Testis (tissue), 3 donors: Measurements from ENCODE around the gene PTPMT1. TPM values are rescaled to one million over a fixed set of nuclear protein-coding genes. Genes with fewer than 3 reads are reported as not detected.
A peak's percentile ranks its signal among the peaks of the same experiment; 100 is the strongest.

Source experiments
- DNase-seq: peaks from one replicate; pipeline ENCODE4 v3.0.0-alpha.2; 2019
- H3K27ac ChIP-seq, 2 donors: fragments of 200-600 bp; sonication (generic); one replicate each; pipeline ENCODE4 v1.5.1; 2019
- H3K27me3 ChIP-seq: fragments of 200-600 bp; sonication (generic); one replicate; pipeline ENCODE4 v1.5.1; 2019
- H3K36me3 ChIP-seq: fragments of 200-600 bp; sonication (generic); one replicate; pipeline ENCODE4 v1.5.1; 2017; ENCODE audit warnings: low read depth; ENCODE audit errors: missing control alignments
- H3K4me1 ChIP-seq: fragments of 200-600 bp; sonication (generic); one replicate; pipeline ENCODE4 v1.5.1; 2019
- H3K4me3 ChIP-seq, 2 donors: fragments of 200-600 bp; sonication (generic); one replicate each; pipeline ENCODE4 v1.5.1; 2017 to 2019
- H3K9me3 ChIP-seq: fragments of 200-600 bp; sonication (generic); one replicate; pipeline ENCODE4 v1.5.1; 2017
- CTCF ChIP-seq, 3 experiments: fragments of 450-650 bp in 2 of 3; fragments of 200-600 bp in 1 of 3; sonication (generic) in 1 of 3; IDR thresholded peaks; one replicate each; pipeline ENCODE4 v1.5.1; 2016 to 2019; ENCODE audit warnings: antibody characterized with exemption in 3 of 3, mild to moderate bottlenecking in 2 of 3, moderate library complexity in 1 of 3
- POLR2A ChIP-seq: fragments of 450-650 bp; IDR thresholded peaks from one replicate; pipeline ENCODE4 v1.6.1; 2017; ENCODE audit warnings: antibody characterized with exemption, mild to moderate bottlenecking, moderate library complexity
- WGBS, 2 donors: methylation state at CpG; one replicate each; pipeline ENCODE4 v1.1.5; 2018; 5-methylcytosine and 5-hydroxymethylcytosine counted together
- intact Hi-C: fragments of 100-400 bp; cut with DNase I; formaldehyde crosslinking; loops from one replicate; pipeline ENCODE4 v1.15.1; 2023; ENCODE audit warnings: low total_unique reads
- polyA plus RNA-seq: library from polyadenylated mRNA; stranded (reverse); fragments of 350-450 nt; fragmentation: Illumina TruSeq; extraction: RNeasy Lipid Tissue Mini Kit (QIAGEN cat#74804); gene quantifications from one replicate; pipeline ENCODE4 v1.2.3, GENCODE V29; 2014; ENCODE audit warnings: low read depth, low replicate concordance; ENCODE audit not compliant: insufficient read depth
- total RNA-seq, 2 donors: library from RNA; depleted of rRNA; stranded (reverse); fragments of >200 nt; gene quantifications; one replicate each; pipeline ENCODE4 v1.2.3, GENCODE V29; 2016

PTPMT1 gene
- total and polyA plus RNA-seq, 3 donors from 2014 or later = 172 to 239 (median 204) TPM

- 78 to 83% methylated on average over 10 of the region's 10 CpGs for WGBS, 2 donors
- Histone ChIP-seq H3K9me3 (no peaks in the 10 kb centered on the region), H3K4me1 (peaks cover 16% of the 10 kb centered on the region), H3K27me3 (no peaks in the 10 kb centered on the region), H3K36me3 (no peaks in the 10 kb centered on the region), H3K27ac (no peak overlapping the region), H3K4me3 (no peak overlapping the region)
- no peak for DNase-seq
- TF ChIP-seq POLR2A = no peak
- no peak for TF ChIP-seq CTCF (IDR thresholded peaks at IDR 0.05)
- intact Hi-C loops = no loop called here
These were observed 14.9 kb upstream of the PTPMT1 start for GRCh38 chr11:47550288-47551047.

- intact Hi-C loops = no loop called here
- H3K9me3 ChIP-seq = no peaks in the 10 kb centered on the region
- DNase-seq = no peak
- H3K36me3 ChIP-seq = no peaks in the 10 kb centered on the region
- TF ChIP-seq POLR2A (no peak), CTCF (IDR thresholded peaks at IDR 0.05) (no peak)
- H3K27ac ChIP-seq = no peak overlapping the region
- H3K4me1 ChIP-seq = peaks cover 16% of the 10 kb centered on the region
- no peaks in the 10 kb centered on the region for H3K27me3 ChIP-seq
- no peak overlapping the region for H3K4me3 ChIP-seq
These were observed 14.3 kb upstream of the PTPMT1 start for GRCh38 chr11:47551086-47551485.

- H3K4me3 ChIP-seq = peak overlapping the region; percentile 90 to 92
- no peaks in the 10 kb centered on the region for H3K27me3 ChIP-seq
- 1% methylated on average over 6 to 22 of the region's 22 CpGs for WGBS, 2 donors
- peaks cover 16% of the 10 kb centered on the region for H3K4me1 ChIP-seq
- H3K36me3 ChIP-seq = no peaks in the 10 kb centered on the region
- TF ChIP-seq POLR2A = no peak
- no peak for TF ChIP-seq CTCF (IDR thresholded peaks at IDR 0.05)
- no peak for DNase-seq
- intact Hi-C loops = no loop called here
- no peaks in the 10 kb centered on the region for H3K9me3 ChIP-seq
- peak overlapping the region; percentile 91 to 95 for H3K27ac ChIP-seq
These were observed 13.3 kb upstream of the PTPMT1 start for GRCh38 chr11:47552056-47552565.

- Histone ChIP-seq H3K27me3 (no peaks in the 10 kb centered on the region), H3K4me3 (peak within 1 kb of the TSS; percentile 90 to 92), H3K36me3 (no peaks in the 10 kb centered on the region), H3K9me3 (no peaks in the 10 kb centered on the region), H3K27ac (peak within 1 kb of the TSS; percentile 91 to 95), H3K4me1 (peaks cover 16% of the 10 kb centered on the region)
- intact Hi-C loops = no loop called here
- 0 to 1% methylated on average over 10 to 78 of the region's 89 CpGs for WGBS, 2 donors
- peak; percentile 95 for DNase-seq
- TF ChIP-seq POLR2A (no peak), CTCF (IDR thresholded peaks at IDR 0.05) (peak; percentile 87 to 97 (median 89))
These were observed 12.6 kb upstream of the PTPMT1 start, which contains the start of gene CELF1 for GRCh38 chr11:47552566-47553405. TSS of gene CELF1 (minus strand) at chr11:47553132. CDS start at chr11:47499523, 53,609 bp downstream.
